Mesodermal cell (in vitro differentiated cells): ENCODE data around the gene DCTD. TPM values are rescaled to one million over a fixed set of nuclear protein-coding genes. Genes with fewer than 3 reads are reported as not detected.
A peak's percentile ranks its signal among the peaks of the same experiment; 100 is the strongest.

ENCODE experiments used
- H3K27ac ChIP-seq: 2 replicates; pipeline ENCODE4 v1.7.0; 2013; ENCODE audit warnings: mild to moderate bottlenecking, low read depth, low read length, moderate library complexity; ENCODE audit not compliant: severe bottlenecking
- H3K36me3 ChIP-seq: 2 replicates; pipeline ENCODE4 v1.7.1; 2013; ENCODE audit warnings: mild to moderate bottlenecking, low read length, moderate library complexity; ENCODE audit not compliant: control insufficient read depth, insufficient read depth
- H3K4me1 ChIP-seq: one replicate; pipeline ENCODE4 v1.7.1; 2013; ENCODE audit warnings: mild to moderate bottlenecking, low read length; ENCODE audit not compliant: insufficient read depth, control insufficient read depth, poor library complexity, severe bottlenecking
- H3K4me3 ChIP-seq: 2 replicates; pipeline ENCODE4 v1.7.0; 2013; ENCODE audit warnings: low read length, control low read depth, mild to moderate bottlenecking; ENCODE audit not compliant: insufficient read depth, poor library complexity, severe bottlenecking; ENCODE audit errors: extremely low read depth
- H3K9me3 ChIP-seq: 2 replicates; pipeline ENCODE4 v1.7.1; 2013; ENCODE audit warnings: mild to moderate bottlenecking, low read length, moderate library complexity; ENCODE audit not compliant: control insufficient read depth
- WGBS, 2 experiments: methylation state at CpG; one replicate each; pipeline ENCODE4 v1.1.5; 2013; ENCODE audit warnings: missing lambda C conversion rate in 2 of 2; ENCODE audit not compliant: insufficient coverage in 2 of 2; 5-methylcytosine and 5-hydroxymethylcytosine counted together
- polyA plus RNA-seq, 2 experiments: library from polyadenylated mRNA; stranded (reverse); fragments of 50-300 nt; gene quantifications; one replicate each; pipeline ENCODE4 v1.2.3, GENCODE V29; 2013

The DCTD gene
- 82.1 TPM for polyA plus RNA-seq (2013, experiment 1 of 2)
- polyA plus RNA-seq (2013, experiment 2 of 2): 82.4 TPM

DNA sequence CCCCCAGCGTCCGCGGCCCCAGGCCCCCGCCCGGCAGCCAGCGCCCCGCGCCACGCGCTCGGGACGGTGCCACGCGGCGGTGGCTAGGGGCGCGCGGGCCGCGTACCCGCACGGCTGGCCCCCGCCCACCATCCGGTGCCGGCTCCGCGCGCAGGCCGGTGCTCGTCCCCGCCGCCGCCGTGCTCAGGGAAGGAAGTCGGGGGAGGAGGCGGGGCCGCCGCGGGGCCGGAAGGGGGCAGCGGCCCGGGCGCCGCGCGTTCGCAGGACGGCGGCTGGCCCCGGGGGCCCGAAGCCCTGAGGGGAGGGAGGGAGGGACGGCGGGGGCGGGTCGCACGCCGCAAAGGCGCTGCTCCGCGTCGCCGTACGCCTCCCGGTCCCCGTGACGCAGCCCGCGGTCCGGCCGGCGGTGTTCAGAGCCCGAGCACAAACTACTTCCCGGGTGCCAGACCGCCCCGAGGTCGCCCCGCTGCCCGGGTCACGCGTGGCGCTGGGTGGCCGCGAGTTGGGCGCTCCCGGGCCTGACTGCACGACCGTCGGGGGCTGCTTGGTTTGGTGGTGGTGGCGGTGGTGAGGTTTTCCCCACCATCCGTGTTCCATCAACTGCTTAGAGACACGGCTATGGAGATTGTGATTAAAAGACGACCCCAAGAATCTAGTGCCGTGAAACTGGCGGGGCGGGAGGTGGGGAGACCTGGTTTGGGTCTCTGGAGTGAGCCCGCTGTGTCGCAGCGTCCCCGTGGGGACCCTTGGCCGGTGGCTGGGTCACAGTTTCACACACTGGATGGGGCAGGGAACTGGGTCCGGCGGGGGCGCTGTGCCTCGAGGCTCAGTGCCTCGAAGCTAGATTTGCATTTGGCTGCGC lies at the start of gene DCTD:
Gene DCTD (minus strand): TSS at position 205 of the 862 bp plus-strand sequence. CDS start 1,818 bp downstream, outside the sequence.
- H3K4me3 ChIP-seq: peak within 1 kb of the TSS; percentile 52
- peaks cover 27% of the 10 kb centered on the region for H3K36me3 ChIP-seq
- WGBS, 2 experiments: 1 to 4% methylated on average over 27 to 69 of the region's 106 CpGs
- H3K9me3 ChIP-seq: no peaks in the 10 kb centered on the region
- H3K27ac ChIP-seq: peak within 1 kb of the TSS; percentile 91
- peaks cover 35% of the 10 kb centered on the region for H3K4me1 ChIP-seq

DNA sequence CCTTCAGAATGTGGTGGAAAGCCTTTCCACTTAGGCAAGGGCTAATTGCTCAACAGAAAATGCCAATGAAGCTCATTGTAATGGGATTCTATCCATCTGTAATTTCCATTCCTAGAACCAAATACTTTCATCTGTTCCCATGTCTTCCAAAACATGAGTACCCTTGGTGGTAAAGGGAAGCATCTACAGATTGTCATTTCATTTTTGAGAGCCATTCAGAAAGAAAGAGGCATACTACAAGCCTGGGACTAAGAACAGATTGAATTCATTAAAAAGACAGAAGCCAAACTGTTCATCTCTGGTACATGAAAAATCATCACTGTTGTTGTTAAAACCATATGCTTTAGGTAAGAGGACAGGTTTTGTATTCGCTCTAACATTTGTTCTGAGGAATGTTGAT lies 43.6 kb upstream of the DCTD start:
- Histone ChIP-seq H3K36me3 (no peaks in the 10 kb centered on the region), H3K9me3 (peaks cover 17% of the 10 kb centered on the region), H3K4me3 (no peak overlapping the region), H3K4me1 (no peaks in the 10 kb centered on the region), H3K27ac (no peak overlapping the region)
- WGBS, 2 experiments: 100% methylated on average over 1 of the region's 1 CpG; no CpG with 5 or more reads in 1 of the 2 experiments

DNA sequence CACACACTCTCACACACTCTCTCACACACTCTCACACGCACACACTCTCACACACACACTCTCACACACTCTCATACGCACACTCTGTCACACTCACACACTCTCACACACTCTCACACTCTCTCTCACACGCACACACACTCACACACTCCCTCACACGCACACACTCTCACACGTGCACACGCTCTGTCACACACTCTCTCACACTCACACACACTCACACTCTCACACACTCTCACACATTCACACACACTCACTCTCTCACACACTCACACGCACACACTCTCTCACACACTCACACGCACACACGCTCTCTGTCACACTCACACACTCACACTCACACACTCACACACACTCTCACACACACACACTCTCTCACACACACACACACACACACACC lies 43.0 kb upstream of the DCTD start:
- WGBS, 2 experiments: 91 to 92% methylated on average over 7 to 9 of the region's 9 CpGs
- Histone ChIP-seq H3K36me3 (no peaks in the 10 kb centered on the region), H3K4me1 (peaks cover 3% of the 10 kb centered on the region), H3K4me3 (no peak overlapping the region), H3K9me3 (peaks cover 17% of the 10 kb centered on the region), H3K27ac (no peak overlapping the region)

DNA sequence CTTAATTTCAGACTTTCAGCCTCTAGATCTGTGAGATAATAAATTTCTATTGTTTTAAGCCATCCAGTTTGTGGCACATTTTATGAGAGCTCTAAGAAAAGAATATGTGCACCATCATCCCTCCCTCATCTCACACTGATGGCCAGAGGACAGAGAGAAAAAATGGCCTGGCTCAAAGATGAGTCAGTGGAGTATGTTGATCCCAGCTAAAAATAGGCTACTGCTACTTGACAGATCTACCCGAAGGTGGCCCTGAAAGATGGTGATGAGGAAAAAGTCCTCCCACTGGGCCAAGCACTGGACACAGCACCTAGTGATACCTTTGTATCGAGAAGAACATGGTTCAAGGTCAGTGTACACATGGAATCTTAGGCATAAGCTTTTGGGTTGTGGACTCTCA lies 38.2 kb upstream of the DCTD start:
- Histone ChIP-seq H3K27ac (no peak overlapping the region), H3K9me3 (peaks cover 17% of the 10 kb centered on the region), H3K4me3 (no peak overlapping the region), H3K4me1 (peaks cover 4% of the 10 kb centered on the region), H3K36me3 (no peaks in the 10 kb centered on the region)
- 75 to 88% methylated on average over 2 of the region's 2 CpGs for WGBS, 2 experiments

DNA sequence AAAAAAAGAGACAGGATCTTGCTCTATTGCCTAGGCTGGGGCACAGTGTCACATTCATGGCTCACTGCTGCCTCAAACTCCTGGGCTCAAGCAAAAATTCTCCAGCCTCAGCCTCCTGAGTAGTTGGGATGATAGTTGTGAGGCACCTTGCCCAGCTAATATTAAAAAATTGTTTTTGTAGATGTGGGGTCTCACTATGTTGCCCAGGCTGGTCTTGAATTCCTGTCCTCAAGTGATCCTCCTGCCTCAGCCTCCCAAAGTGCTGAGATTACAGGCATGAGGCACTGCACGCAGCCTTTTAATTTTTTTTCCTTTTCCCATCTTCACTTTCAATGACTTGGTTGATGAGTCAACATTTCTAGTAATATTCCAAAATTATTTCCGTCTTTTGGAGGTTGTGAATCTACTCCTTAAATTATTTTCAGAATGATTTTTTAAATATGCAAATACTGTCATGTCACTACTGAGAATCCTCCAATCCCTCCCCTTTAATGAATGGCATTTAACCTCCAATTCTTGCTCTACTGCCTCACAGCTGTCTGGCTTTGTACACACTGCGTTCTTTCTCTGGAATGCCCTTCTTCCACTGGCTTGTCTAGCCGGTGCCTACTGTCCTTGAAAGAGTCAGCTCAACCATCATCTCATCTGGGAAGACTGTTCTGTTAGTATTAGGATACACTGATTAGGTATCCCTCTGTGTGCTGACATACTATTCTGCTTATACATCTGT lies 27.5 kb upstream of the DCTD start:
- 100% methylated on average over 1 of the region's 4 CpGs for WGBS, 2 experiments
- no peaks in the 10 kb centered on the region for H3K9me3 ChIP-seq
- H3K4me3 ChIP-seq: no peak overlapping the region
- no peaks in the 10 kb centered on the region for H3K36me3 ChIP-seq
- H3K4me1 ChIP-seq: no peaks in the 10 kb centered on the region
- H3K27ac ChIP-seq: no peak overlapping the region

DNA sequence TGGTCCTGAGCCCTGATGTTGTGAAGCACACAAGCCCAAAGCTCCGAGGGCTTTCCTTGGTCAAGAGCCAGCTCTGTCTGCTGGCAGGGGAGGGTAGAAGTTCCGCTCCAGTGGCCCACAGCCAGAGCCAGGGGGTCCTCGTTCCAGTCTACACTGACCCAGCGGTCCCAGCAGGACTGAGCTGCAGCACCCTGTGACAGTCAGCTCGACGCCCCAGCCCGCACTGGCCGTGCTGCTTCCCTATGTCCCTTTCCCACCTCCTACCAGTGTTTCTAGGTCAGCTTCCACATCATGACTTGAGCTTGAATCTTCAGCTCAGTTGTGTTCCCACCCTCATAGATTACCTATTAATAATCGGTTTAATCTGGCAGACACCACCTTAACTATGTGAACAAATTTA lies 22.5 kb upstream of the DCTD start:
- WGBS, 2 experiments: 89 to 91% methylated on average over 5 to 8 of the region's 9 CpGs
- Histone ChIP-seq H3K9me3 (no peaks in the 10 kb centered on the region), H3K27ac (no peak overlapping the region), H3K36me3 (no peaks in the 10 kb centered on the region), H3K4me3 (no peak overlapping the region), H3K4me1 (no peaks in the 10 kb centered on the region)

DNA sequence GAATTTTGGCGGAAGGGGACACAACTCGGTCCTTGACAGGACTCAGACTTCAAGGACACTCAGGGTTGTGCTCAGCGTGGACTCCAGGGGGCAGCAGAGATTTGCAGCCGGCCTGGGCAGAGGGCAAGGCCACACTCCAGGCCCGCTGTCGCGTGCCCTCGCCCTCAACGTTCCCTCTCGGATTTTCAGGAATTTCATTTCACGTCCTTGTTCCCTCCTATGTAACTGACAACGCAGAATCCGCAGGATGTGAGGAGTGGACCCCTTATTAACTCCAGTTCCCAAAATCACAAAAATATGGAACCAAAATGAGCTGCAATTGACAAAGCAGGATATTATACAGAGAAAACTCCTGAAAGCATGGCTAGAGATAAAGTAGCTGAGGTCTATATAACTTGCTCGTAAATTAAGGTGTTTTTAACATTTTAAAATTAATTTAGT lies 21.0 kb upstream of the DCTD start:
- Histone ChIP-seq H3K4me1 (no peaks in the 10 kb centered on the region), H3K36me3 (no peaks in the 10 kb centered on the region), H3K9me3 (no peaks in the 10 kb centered on the region), H3K27ac (no peak overlapping the region), H3K4me3 (no peak overlapping the region)
- WGBS, 2 experiments: 7 to 11% methylated on average over 11 of the region's 14 CpGs

DNA sequence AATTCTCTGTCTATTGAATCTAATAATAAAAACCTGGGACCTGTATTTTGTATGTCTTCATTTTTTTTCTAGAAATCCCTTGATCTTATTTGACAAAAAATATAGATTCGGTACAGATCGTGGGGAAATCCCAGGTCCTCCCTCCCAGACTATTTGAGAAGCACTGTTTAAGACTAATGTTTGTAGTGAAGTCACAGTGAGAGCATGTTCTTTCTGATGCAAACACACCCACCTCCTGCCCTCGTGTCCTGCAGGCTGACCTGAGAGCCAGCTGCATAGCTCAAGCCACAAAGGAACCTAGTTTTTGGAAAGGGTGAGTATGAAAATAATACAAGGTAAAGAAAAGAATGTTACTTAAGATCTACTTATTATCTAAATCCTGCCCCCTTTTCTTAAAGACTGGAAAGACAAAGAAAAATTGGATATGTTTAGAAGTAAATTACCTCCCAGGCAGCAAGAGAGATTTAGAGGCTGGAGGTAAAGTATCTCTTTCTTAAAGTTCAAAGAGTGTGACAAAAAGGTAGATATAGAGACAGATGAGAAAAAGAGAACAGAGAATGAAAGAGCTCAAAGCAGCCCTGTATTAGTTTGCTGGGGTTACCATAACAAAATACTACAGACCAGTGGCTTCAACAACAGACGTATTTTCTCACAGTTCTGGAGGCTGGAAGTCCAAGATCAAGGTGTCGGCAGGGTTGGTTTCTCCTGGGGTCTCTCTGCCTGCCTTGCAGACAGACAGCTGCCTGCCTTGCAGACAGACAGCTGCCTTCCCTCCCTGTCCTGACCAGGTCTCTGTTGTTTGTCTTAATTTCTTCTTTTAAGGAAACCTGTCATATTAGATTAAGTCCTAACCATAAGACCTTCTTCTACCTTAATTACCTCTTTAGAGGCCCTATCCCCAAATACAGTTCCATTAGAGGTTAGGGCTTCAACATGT lies 20.4 kb upstream of the DCTD start:
- Histone ChIP-seq H3K27ac (no peak overlapping the region), H3K36me3 (no peaks in the 10 kb centered on the region), H3K9me3 (no peaks in the 10 kb centered on the region), H3K4me1 (no peaks in the 10 kb centered on the region), H3K4me3 (no peak overlapping the region)
- WGBS, 2 experiments: 94% methylated on average over 2 of the region's 5 CpGs; no CpG with 5 or more reads in 1 of the 2 experiments

DNA sequence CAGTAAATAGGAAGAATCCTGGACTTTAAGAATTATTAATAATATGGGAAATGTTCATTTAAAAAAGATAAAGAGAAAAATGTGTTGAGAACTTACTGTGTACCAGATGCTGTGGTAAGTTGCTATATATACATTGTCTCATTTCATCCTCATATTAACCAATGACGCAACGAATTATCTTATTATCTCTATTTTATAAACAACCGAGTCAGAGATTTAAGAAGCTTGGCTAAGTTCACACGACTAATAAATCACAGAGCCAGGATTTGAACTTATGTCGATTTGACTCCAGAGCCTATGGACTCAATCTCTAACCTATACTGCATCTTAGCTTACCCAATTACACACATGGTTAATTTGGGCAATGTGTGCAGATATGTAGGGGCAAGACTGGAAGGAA lies 15.5 kb upstream of the DCTD start:
- WGBS, 2 experiments: 83 to 96% methylated on average over 1 to 3 of the region's 5 CpGs
- H3K27ac ChIP-seq: no peak overlapping the region
- H3K4me3 ChIP-seq: no peak overlapping the region
- no peaks in the 10 kb centered on the region for H3K4me1 ChIP-seq
- no peaks in the 10 kb centered on the region for H3K9me3 ChIP-seq
- H3K36me3 ChIP-seq: no peaks in the 10 kb centered on the region

DNA sequence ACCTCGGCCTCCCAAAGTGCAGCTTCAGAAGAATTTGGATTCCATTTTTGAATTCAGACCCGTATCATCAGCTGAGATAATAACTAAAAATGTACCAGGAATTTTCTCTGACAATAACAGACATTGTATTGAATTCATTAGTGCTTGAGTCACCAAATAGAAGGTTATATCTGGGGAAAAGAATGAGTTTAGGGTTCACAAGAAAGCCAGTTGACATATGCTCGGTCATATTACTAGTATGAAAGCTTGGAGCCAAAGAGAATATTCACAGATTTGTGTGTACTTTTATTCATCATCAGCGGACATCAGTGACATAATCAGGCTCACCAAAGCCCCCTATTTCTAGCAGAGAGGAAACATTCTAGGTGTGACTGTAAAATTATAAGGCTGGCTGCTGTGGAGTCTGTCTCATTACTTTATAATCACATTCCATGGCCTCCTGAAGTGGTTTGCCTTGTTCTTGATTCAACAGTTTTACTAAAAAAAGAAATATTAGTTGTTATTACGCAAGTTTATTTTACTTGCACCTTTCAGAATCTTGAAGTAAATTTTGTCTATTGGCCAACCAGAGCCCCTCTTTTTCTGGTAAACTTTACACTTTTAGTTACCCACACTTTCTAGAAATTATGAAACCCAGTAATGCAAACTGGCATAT lies 14.6 kb upstream of the DCTD start:
- Histone ChIP-seq H3K36me3 (no peaks in the 10 kb centered on the region), H3K4me1 (peaks cover 3% of the 10 kb centered on the region), H3K4me3 (no peak overlapping the region), H3K9me3 (no peaks in the 10 kb centered on the region), H3K27ac (no peak overlapping the region)
- 92 to 94% methylated on average over 2 of the region's 5 CpGs for WGBS, 2 experiments
